NCI-H748 (cell line): Measurements from ENCODE around the gene PCDHGB3.
"Not testable (repeated sequence)": the region's sequence is repeated elsewhere in the genome, so short reads cannot be mapped to it uniquely, and the experiment has no call there.

Experiments used
- DNase-seq: peaks from one replicate; lab custom pipeline; 2025; ENCODE audit not compliant: unreplicated experiment; lab: John Stamatoyannopoulos, UW

PCDHGB3 gene

GRCh38 chr5:141369994-141370848 is at the start of gene PCDHGB3:
Gene PCDHGB3, plus strand, starts transcription at chr5:141370242. Its CDS starts 153 bp downstream, at chr5:141370395.
- DNase-seq = no peak

GRCh38 chr5:141322261-141322660 is 47.8 kb upstream of the PCDHGB3 start:
- DNase-seq = no peak

GRCh38 chr5:141326088-141326854 is 43.8 kb upstream of the PCDHGB3 start:
- DNase-seq = peak; percentile 90

GRCh38 chr5:141328231-141328630 is 41.8 kb upstream of the PCDHGB3 start:
- DNase-seq = no peak

- peak; percentile 36 for DNase-seq
Observed at GRCh38 chr5:141330299-141331080, 39.6 kb upstream of the PCDHGB3 start, which contains the start of gene PCDHGA1. Gene PCDHGA1, plus strand, starts transcription at chr5:141330514.

GRCh38 chr5:141332571-141332970 is 37.5 kb upstream of the PCDHGB3 start:
- not testable (repeated sequence) for DNase-seq

GRCh38 chr5:141338538-141339306 is 31.3 kb upstream of the PCDHGB3 start, which contains the start of gene PCDHGA2:
Gene PCDHGA2, plus strand, starts transcription at chr5:141338760.
- peak; percentile 30 for DNase-seq

GRCh38 chr5:141340781-141341354 is 29.2 kb upstream of the PCDHGB3 start:
- DNase-seq = not testable (repeated sequence)

GRCh38 chr5:141342773-141343172 is 27.3 kb upstream of the PCDHGB3 start:
- DNase-seq = no peak

- peak; percentile 39 for DNase-seq
Observed at GRCh38 chr5:141343242-141343952, 26.6 kb upstream of the PCDHGB3 start, which contains the start of gene PCDHGA3. Gene PCDHGA3, plus strand, starts transcription at chr5:141343829. Its CDS starts 205 bp downstream, at chr5:141344034.

GRCh38 chr5:141343953-141344463 is 26.0 kb upstream of the PCDHGB3 start:
- DNase-seq = no peak

GRCh38 chr5:141345327-141345726 is 24.7 kb upstream of the PCDHGB3 start:
- no peak for DNase-seq

GRCh38 chr5:141346017-141346416 is 24.0 kb upstream of the PCDHGB3 start:
- not testable (repeated sequence) for DNase-seq

- DNase-seq = peak; percentile 93
Observed at GRCh38 chr5:141349917-141350619, 20.0 kb upstream of the PCDHGB3 start, which contains the start of gene PCDHGB1. Gene PCDHGB1, plus strand, starts transcription at chr5:141350099. Its CDS starts 162 bp downstream, at chr5:141350261.

- DNase-seq = no peak
Observed at GRCh38 chr5:141351591-141351990, 18.5 kb upstream of the PCDHGB3 start.

GRCh38 chr5:141354900-141355469 is 15.1 kb upstream of the PCDHGB3 start, which contains the start of gene PCDHGA4:
Gene PCDHGA4, plus strand, starts transcription at chr5:141355021. Its CDS starts 87 bp downstream, at chr5:141355108.
- DNase-seq = peak; percentile 4

GRCh38 chr5:141355641-141356040 is 14.4 kb upstream of the PCDHGB3 start:
- DNase-seq = no peak

GRCh38 chr5:141356133-141356532 is 13.9 kb upstream of the PCDHGB3 start:
- no peak for DNase-seq
